ENCODE measurements around the gene NUP93.
"Not testable (repeated sequence)": the region's sequence is repeated elsewhere in the genome, so short reads cannot be mapped to it uniquely, and the experiment has no call there.

The NUP93 gene

GRCh38 chr16:56800355-56800754, 70.4 kb downstream of the NUP93 start:
- no peak overlapping the region for H3K27ac ChIP-seq (ENCODE audit: poor library complexity, severe bottlenecking)
- H3K36me3 ChIP-seq (ENCODE audit: low read depth) = peaks cover 14% of the 10 kb centered on the region
- TF ChIP-seq CTCF (IDR thresholded peaks at IDR 0.05; ENCODE audit: poor library complexity, severe bottlenecking) = no peak
- no peaks in the 10 kb centered on the region for H3K4me1 ChIP-seq (ENCODE audit: insufficient read depth, poor library complexity, severe bottlenecking)
- no peaks in the 10 kb centered on the region for H3K27me3 ChIP-seq (ENCODE audit: insufficient read depth, poor library complexity, severe bottlenecking)
- no peak overlapping the region for H3K4me3 ChIP-seq (ENCODE audit: severe bottlenecking)
- DNase-seq (ENCODE audit: low spot score) (no peak), ATAC-seq (ENCODE audit: low read depth) (no peak)
- no peaks in the 10 kb centered on the region for H3K9me3 ChIP-seq (ENCODE audit: severe bottlenecking)

GRCh38 chr16:56801762-56802161, 71.8 kb downstream of the NUP93 start:
- ATAC-seq (ENCODE audit: low read depth) = no peak
- no peak for DNase-seq (ENCODE audit: low spot score)
- Histone ChIP-seq H3K4me3 (ENCODE audit: severe bottlenecking) (no peak overlapping the region), H3K27ac (ENCODE audit: poor library complexity, severe bottlenecking) (no peak overlapping the region), H3K4me1 (ENCODE audit: insufficient read depth, poor library complexity, severe bottlenecking) (no peaks in the 10 kb centered on the region), H3K27me3 (ENCODE audit: insufficient read depth, poor library complexity, severe bottlenecking) (no peaks in the 10 kb centered on the region), H3K9me3 (ENCODE audit: severe bottlenecking) (no peaks in the 10 kb centered on the region), H3K36me3 (ENCODE audit: low read depth) (peaks cover 28% of the 10 kb centered on the region)
- no peak for TF ChIP-seq CTCF (IDR thresholded peaks at IDR 0.05; ENCODE audit: poor library complexity, severe bottlenecking)

- H3K9me3 ChIP-seq (ENCODE audit: severe bottlenecking) = no peaks in the 10 kb centered on the region
- H3K4me3 ChIP-seq (ENCODE audit: severe bottlenecking) = no peak overlapping the region
- H3K4me1 ChIP-seq (ENCODE audit: insufficient read depth, poor library complexity, severe bottlenecking) = peaks cover 9% of the 10 kb centered on the region
- no peak for DNase-seq (ENCODE audit: low spot score)
- no peaks in the 10 kb centered on the region for H3K27me3 ChIP-seq (ENCODE audit: insufficient read depth, poor library complexity, severe bottlenecking)
- peaks cover 28% of the 10 kb centered on the region for H3K36me3 ChIP-seq (ENCODE audit: low read depth)
- H3K27ac ChIP-seq (ENCODE audit: poor library complexity, severe bottlenecking) = peak overlapping the region; percentile 21
- TF ChIP-seq CTCF (IDR thresholded peaks at IDR 0.05; ENCODE audit: poor library complexity, severe bottlenecking) = no peak
- ATAC-seq (ENCODE audit: low read depth) = peak; percentile 73
Measured at GRCh38 chr16:56807011-56807675, 77.2 kb downstream of the NUP93 start.

- not testable (repeated sequence) for H3K9me3 ChIP-seq (ENCODE audit: severe bottlenecking); DNase-seq (ENCODE audit: low spot score); ATAC-seq (ENCODE audit: low read depth); H3K27me3 ChIP-seq (ENCODE audit: insufficient read depth, poor library complexity, severe bottlenecking); H3K4me3 ChIP-seq (ENCODE audit: severe bottlenecking)
- peak overlapping the region; percentile 21 for H3K27ac ChIP-seq (ENCODE audit: poor library complexity, severe bottlenecking)
- peaks cover 14% of the 10 kb centered on the region for H3K4me1 ChIP-seq (ENCODE audit: insufficient read depth, poor library complexity, severe bottlenecking)
- H3K36me3 ChIP-seq (ENCODE audit: low read depth) = peaks cover 28% of the 10 kb centered on the region
Measured at GRCh38 chr16:56807676-56808067, 77.7 kb downstream of the NUP93 start.

GRCh38 chr16:56810954-56811353, 81.0 kb downstream of the NUP93 start:
- Histone ChIP-seq H3K27me3 (ENCODE audit: insufficient read depth, poor library complexity, severe bottlenecking) (no peaks in the 10 kb centered on the region), H3K36me3 (ENCODE audit: low read depth) (peaks cover 9% of the 10 kb centered on the region), H3K4me1 (ENCODE audit: insufficient read depth, poor library complexity, severe bottlenecking) (peaks cover 36% of the 10 kb centered on the region), H3K4me3 (ENCODE audit: severe bottlenecking) (no peak overlapping the region), H3K27ac (ENCODE audit: poor library complexity, severe bottlenecking) (no peak overlapping the region), H3K9me3 (ENCODE audit: severe bottlenecking) (no peaks in the 10 kb centered on the region)
- no peak for DNase-seq (ENCODE audit: low spot score)
- ATAC-seq (ENCODE audit: low read depth) = no peak
- TF ChIP-seq CTCF (IDR thresholded peaks at IDR 0.05; ENCODE audit: poor library complexity, severe bottlenecking) = no peak

- not testable (repeated sequence) for H3K36me3 ChIP-seq (ENCODE audit: low read depth); ATAC-seq (ENCODE audit: low read depth); H3K27me3 ChIP-seq (ENCODE audit: insufficient read depth, poor library complexity, severe bottlenecking); H3K9me3 ChIP-seq (ENCODE audit: severe bottlenecking); H3K4me3 ChIP-seq (ENCODE audit: severe bottlenecking); DNase-seq (ENCODE audit: low spot score)
- peak overlapping the region; percentile 64 for H3K27ac ChIP-seq (ENCODE audit: poor library complexity, severe bottlenecking)
- H3K4me1 ChIP-seq (ENCODE audit: insufficient read depth, poor library complexity, severe bottlenecking) = peaks cover 36% of the 10 kb centered on the region
Measured at GRCh38 chr16:56811602-56812001, 81.7 kb downstream of the NUP93 start.

Data from RWPE2 (cell line).